Left lung (tissue), 10 donors: ENCODE results near the gene PEX10. TPM values are rescaled to one million over a fixed set of nuclear protein-coding genes. Genes with fewer than 3 reads are reported as not detected.

Experiments used
- ATAC-seq: fragments of 200-7000 bp; cut with Tn5 transposase; one replicate; pipeline ENCODE4 v1.9.1; 2020; ENCODE audit warnings: moderate library complexity
- DNase-seq, 4 donors: peaks; one replicate each; pipeline ENCODE4 v3.0.0-alpha.2; 2013 to 2020
- H3K27ac ChIP-seq, 2 donors: fragments of 200-600 bp; sonication (generic) in 1 of 2; one replicate each; pipeline versions ENCODE4 v1.5.0 to v1.8.0; 2020 to 2021
- H3K27me3 ChIP-seq, 2 donors: fragments of 200-600 bp; sonication (generic) in 1 of 2; one replicate each; pipeline versions ENCODE4 v1.5.0 to v1.8.0; 2020 to 2021
- H3K36me3 ChIP-seq, 2 donors: fragments of 200-600 bp; sonication (generic) in 1 of 2; one replicate each; pipeline versions ENCODE4 v1.5.0 to v1.8.0; 2020 to 2021
- H3K4me1 ChIP-seq, 2 donors: fragments of 200-600 bp; one replicate each; pipeline ENCODE4 v1.8.0; 2021
- H3K4me3 ChIP-seq, 2 donors: fragments of 200-600 bp; sonication (generic) in 1 of 2; one replicate each; pipeline versions ENCODE4 v1.5.0 to v1.8.0; 2020 to 2021; ENCODE audit warnings: mild to moderate bottlenecking in 1 of 2
- H3K9me3 ChIP-seq, 2 donors: fragments of 200-600 bp; sonication (generic) in 1 of 2; one replicate each; pipeline versions ENCODE4 v1.5.0 to v1.8.0; 2020 to 2021
- CTCF ChIP-seq, 2 donors: fragments of 200-600 bp; sonication (generic) in 1 of 2; IDR thresholded peaks; one replicate each; pipeline versions ENCODE4 v1.5.0 to v1.8.0; 2021; ENCODE audit warnings: antibody characterized with exemption in 2 of 2
- intact Hi-C, 2 donors: fragments of 100-400 bp; cut with DNase I; formaldehyde crosslinking; loops; one replicate each; pipeline versions ENCODE4 v1.11.2 to v1.14.2; 2022
- polyA plus RNA-seq, 6 donors: library from polyadenylated mRNA; unstranded; fragments of 120-200 nt; gene quantifications; one replicate each; pipeline ENCODE4 v1.2.1, GENCODE V29; 2013; ENCODE audit not compliant: insufficient read length in 6 of 6
- total RNA-seq, 2 donors: library from RNA; stranded (reverse); fragmentation: NEBNext Ultra II Directional; extraction: Animal tissue kit (Norgen Biotek cat#: 25700); gene quantifications; one replicate each; pipeline ENCODE4 v1.2.1, GENCODE V29; 2021
- donor health status: DM: no; HTN: yes; CAD: no.
- donor health status: DM: no; HTN: no; CAD: no.

PEX10 gene
- total and polyA plus RNA-seq, 8 donors: 14.3 to 22.9 (median 17.4) TPM

GRCh38 chr1:2408859-2409276 is 3.5 kb downstream of the PEX10 start:
- DNase-seq (peak in 1 of 4 donors; percentile 71), ATAC-seq (no peak)
- H3K27me3 ChIP-seq: no peaks in the 10 kb centered on the region
- intact Hi-C loops: no loop called here
- TF ChIP-seq CTCF (IDR thresholded peaks at IDR 0.05): no peak
- no peaks in the 10 kb centered on the region for H3K9me3 ChIP-seq
- no peak overlapping the region for H3K27ac ChIP-seq
- H3K4me1 ChIP-seq: peaks cover 13 to 19% of the 10 kb centered on the region in 2 donors
- H3K4me3 ChIP-seq: no peak overlapping the region
- H3K36me3 ChIP-seq: peaks cover 0 to 50% of the 10 kb centered on the region in 2 donors

- Histone ChIP-seq H3K27me3 (no peaks in the 10 kb centered on the region), H3K4me1 (peaks cover 11 to 15% of the 10 kb centered on the region in 2 donors), H3K9me3 (no peaks in the 10 kb centered on the region), H3K27ac (no peak overlapping the region), H3K36me3 (peaks cover 0 to 54% of the 10 kb centered on the region in 2 donors), H3K4me3 (no peak overlapping the region)
- ATAC-seq (no peak), DNase-seq (peak in 1 of 4 donors; percentile 72)
- TF ChIP-seq CTCF (IDR thresholded peaks at IDR 0.05): no peak
- intact Hi-C loops: no loop called here
Measured at GRCh38 chr1:2408456-2408855, 3.9 kb downstream of the PEX10 start.

GRCh38 chr1:2407991-2408275 is 4.4 kb downstream of the PEX10 start:
- TF ChIP-seq CTCF (IDR thresholded peaks at IDR 0.05): no peak
- H3K4me3 ChIP-seq: no peak overlapping the region
- peaks cover 0 to 59% of the 10 kb centered on the region in 2 donors for H3K36me3 ChIP-seq
- DNase-seq: peak in 1 of 4 donors; percentile 62
- H3K4me1 ChIP-seq: peaks cover 6 to 9% of the 10 kb centered on the region in 2 donors
- no peaks in the 10 kb centered on the region for H3K9me3 ChIP-seq
- ATAC-seq: no peak
- H3K27me3 ChIP-seq: no peaks in the 10 kb centered on the region
- intact Hi-C loops: no loop called here
- no peak overlapping the region for H3K27ac ChIP-seq

GRCh38 chr1:2407166-2407990 is 5.0 kb downstream of the PEX10 start:
- ATAC-seq (no peak), DNase-seq (peak in 1 of 4 donors; percentile 63)
- H3K9me3 ChIP-seq: no peaks in the 10 kb centered on the region
- H3K27ac ChIP-seq: no peak overlapping the region
- H3K36me3 ChIP-seq: peaks cover 0 to 64% of the 10 kb centered on the region in 2 donors
- H3K27me3 ChIP-seq: no peaks in the 10 kb centered on the region
- no peak overlapping the region for H3K4me3 ChIP-seq
- H3K4me1 ChIP-seq: peaks cover 5 to 8% of the 10 kb centered on the region in 2 donors
- intact Hi-C loops: no loop called here
- TF ChIP-seq CTCF (IDR thresholded peaks at IDR 0.05): no peak

GRCh38 chr1:2406451-2407041 is 5.8 kb downstream of the PEX10 start:
- DNase-seq (peak in 1 of 4 donors; percentile 68), ATAC-seq (no peak)
- Histone ChIP-seq H3K27ac (no peak overlapping the region), H3K36me3 (peaks cover 0 to 73% of the 10 kb centered on the region in 2 donors), H3K27me3 (no peaks in the 10 kb centered on the region), H3K4me3 (no peak overlapping the region), H3K4me1 (peaks cover 1 to 3% of the 10 kb centered on the region in 2 donors), H3K9me3 (no peaks in the 10 kb centered on the region)
- intact Hi-C loops: no loop called here
- TF ChIP-seq CTCF (IDR thresholded peaks at IDR 0.05): no peak
